HK-2 (cell line): Measurements from ENCODE around the gene FOXN1.

Source experiments
- DNase-seq: peaks from one replicate; pipeline ENCODE4 v3.0.0-alpha.2; 2018; ENCODE audit not compliant: unreplicated experiment

FOXN1 gene

GRCh38 chr17:28545787-28546415 is 39.8 kb downstream of the FOXN1 start:
- no peak for DNase-seq

DNA sequence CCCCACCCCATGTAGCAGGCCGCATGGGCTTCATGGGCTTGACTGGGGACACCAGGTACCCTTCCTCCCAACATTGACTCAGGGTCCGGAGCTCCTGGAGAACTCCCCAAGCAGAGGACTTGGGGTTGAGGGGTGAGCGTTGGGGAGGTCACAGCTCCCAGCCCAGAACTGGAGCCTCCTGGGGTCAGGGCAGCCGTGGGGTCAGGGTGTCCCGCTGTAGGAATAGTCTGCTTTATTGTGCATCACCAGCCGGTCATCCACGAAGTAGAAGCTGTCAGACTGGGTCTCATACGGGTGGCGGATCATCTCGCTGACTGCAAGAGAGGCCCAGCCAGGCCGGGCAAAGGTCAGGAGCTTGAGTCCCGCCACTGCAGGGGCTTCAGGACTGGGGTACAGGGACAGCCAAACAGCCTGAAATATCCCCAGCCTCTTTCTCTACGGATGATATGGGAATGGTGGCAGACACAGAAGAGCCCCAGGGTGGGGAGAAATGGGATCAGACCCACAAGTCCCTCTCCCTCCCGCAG is 41.0 kb downstream of the FOXN1 start:
- no peak for DNase-seq

GRCh38 chr17:28547623-28548416 is 41.7 kb downstream of the FOXN1 start:
- DNase-seq = peak; percentile 80

- DNase-seq = no peak
Observed at GRCh38 chr17:28548417-28549130, 42.4 kb downstream of the FOXN1 start.

DNA sequence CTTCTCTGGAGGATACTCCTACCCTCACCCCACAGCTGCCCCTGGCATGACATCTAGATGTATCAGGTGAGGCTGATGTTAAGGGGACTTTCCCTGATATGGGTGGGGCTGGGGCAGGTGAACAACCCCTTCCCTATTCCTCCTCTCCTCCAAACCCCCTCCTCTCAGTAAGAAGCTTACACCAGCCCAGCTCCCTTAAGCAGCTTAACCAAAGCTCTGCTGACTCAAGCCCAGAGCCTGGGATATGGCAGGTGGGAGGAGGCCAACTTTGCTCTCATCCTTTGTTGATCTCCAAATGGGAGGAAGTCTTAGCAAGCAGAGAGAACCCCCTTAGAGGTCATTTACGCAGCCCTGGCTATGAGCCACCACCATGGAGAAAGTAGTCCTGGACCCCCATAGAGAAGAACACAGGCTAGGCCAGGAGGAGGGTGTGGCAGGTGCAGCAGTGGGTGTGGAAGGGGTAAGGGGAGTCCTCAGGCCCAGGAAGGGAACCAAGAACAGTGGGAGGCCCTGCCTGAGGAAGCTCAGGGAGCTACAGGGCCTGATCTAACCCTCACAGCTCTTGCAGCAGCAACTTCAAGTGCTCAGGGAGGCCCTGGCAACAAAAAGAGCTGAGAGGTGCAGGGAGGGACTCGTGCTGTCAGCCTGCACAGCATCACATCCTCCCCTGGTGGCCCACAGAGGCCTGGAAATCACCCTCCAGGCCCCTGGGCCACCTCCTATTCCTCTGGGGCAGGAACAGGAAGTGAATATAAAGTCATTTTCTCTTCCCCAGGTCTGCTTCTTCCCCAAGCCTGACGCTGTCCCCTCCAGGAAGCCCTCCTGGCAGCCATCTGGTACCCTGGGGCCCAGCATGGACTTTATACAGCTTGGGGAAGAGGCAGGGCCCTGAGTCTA is 43.3 kb downstream of the FOXN1 start:
- no peak for DNase-seq

DNA sequence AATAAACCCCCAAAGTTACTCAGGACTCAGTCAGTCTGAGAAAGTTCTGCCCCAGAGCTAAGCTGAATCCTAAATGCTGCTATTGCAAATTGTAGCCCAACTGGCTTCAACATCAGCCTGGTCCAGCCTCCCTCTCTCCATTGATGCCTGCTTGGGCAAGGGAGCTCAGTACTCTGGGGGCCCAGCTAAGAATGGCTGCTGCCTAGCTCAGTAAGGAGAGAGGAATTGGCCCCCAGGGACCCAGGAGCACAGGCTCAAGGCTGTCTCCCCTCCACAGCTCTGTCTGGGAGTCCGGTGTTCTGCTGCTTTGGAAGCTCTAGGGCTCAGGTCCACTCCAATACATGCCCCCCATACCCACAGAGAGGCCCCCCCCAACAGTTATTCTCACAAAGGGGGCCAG is 44.7 kb downstream of the FOXN1 start:
- DNase-seq = no peak

- DNase-seq = peak; percentile 43
Observed at GRCh38 chr17:28551421-28552175, 45.5 kb downstream of the FOXN1 start.

GRCh38 chr17:28552176-28552999 is 46.2 kb downstream of the FOXN1 start, which contains the start of gene UNC119:
TSS of gene UNC119 (minus strand) at chr17:28552624. CDS start at chr17:28552557, 67 bp downstream.
- DNase-seq = peak; percentile 78

GRCh38 chr17:28553000-28553505 is 46.9 kb downstream of the FOXN1 start:
- no peak for DNase-seq

DNA sequence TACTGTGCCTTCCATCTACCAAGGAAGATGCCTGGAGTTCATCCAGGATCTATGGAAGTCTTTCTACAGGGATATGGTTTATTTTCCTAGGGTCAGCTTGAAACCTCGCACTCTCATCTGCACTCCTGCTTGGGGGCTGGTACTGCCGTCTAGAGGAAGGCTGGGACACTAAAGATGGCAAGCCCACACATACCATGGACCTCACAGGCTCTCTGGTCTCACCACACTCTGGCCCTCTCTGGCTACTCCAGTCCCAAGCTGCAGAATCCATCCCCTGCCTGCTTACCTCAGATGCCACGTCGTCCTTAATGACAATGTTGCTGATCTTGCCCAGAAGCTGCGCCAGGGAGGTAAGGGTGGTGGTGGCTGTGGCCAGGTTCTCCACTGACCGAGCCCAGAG is 48.4 kb downstream of the FOXN1 start:
- no peak for DNase-seq

- DNase-seq = no peak
Observed at GRCh38 chr17:28555022-28555421, 48.9 kb downstream of the FOXN1 start.

DNA sequence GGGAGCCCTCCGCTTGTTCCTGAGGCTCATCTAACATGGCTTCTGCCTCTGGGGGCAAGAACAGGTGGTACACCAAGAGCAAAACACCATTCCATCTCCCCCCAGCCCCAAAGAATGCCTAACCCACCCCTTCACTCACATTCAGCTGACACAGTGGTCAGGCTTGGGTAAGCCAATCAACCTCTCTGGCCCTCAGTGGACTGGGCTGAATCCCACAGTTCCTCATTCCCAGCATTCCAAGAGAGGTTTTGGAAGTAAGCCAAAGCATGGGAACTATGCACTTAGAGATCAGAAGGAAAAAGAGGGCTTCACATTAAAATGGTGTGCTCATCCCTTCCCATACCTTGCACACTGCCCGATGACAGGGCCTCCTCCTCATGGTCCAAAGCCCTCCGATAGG is 57.3 kb downstream of the FOXN1 start:
- DNase-seq = peak; percentile 61

GRCh38 chr17:28567604-28568003 is 61.5 kb downstream of the FOXN1 start:
- DNase-seq = no peak

GRCh38 chr17:28569446-28569845 is 63.3 kb downstream of the FOXN1 start:
- no peak for DNase-seq

GRCh38 chr17:28570716-28571360 is 64.7 kb downstream of the FOXN1 start:
- DNase-seq = peak; percentile 42

GRCh38 chr17:28571361-28572122 is 65.4 kb downstream of the FOXN1 start, which contains the start of gene PIGS:
TSS of gene PIGS (minus strand) at chr17:28571524. CDS start at chr17:28571496, 28 bp downstream.
- DNase-seq = peak; percentile 96

DNA sequence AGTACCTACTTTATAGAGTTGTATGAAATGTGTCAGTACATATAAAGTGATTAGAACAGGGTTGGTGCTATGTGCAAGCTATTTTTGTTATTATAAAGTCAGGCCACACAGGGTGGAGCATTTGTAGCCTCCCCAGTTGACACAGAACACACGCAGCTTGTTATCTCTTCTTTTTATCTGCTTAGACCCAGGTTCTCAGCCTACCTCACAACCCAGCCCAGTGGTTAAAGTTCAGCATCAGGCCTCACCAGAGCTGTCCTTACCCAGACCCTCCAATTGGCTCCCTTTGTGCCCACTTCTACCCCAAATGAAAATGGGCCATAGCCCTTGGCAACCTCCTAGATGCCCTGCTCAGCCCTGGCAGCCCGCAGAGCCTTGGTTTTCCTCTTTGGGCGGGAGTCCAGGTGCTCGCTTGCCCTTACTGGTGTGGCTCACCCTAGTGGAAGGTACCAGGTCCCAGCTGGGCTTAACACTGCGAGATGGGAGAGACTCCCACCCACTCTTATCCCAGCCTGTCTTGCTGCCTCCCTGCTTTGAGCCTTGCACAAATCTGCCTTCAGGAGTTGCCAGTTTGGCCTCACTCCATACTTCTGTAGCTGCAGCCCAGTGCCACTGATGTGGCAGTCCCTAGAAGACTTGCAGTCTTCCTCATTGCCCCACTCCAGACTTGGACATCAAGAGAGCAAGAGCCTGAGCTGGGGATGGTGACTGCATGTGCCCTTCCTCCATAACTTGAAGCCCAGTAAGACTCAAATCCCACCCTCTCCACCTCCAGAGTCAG is 66.3 kb downstream of the FOXN1 start:
- no peak for DNase-seq
